Endothelial cell of umbilical vein (primary cell): ENCODE results near the gene EFCAB8. TPM values are rescaled to one million over a fixed set of nuclear protein-coding genes. Genes with fewer than 3 reads are reported as not detected.

Experiments
- BruUV-seq: library from RNA; stranded (reverse); fragments of 400-500 nt; replicated peaks from 2 replicates; lab custom pipeline; 2021; lab: Mats Ljungman, UMichigan
- CTCF ChIA-PET: fragments of 300-600, 350-600 bp; sonication (Branson Sonifier 250); formaldehyde crosslinking; loops from one replicate; lab custom pipeline; 2021; ENCODE audit warnings: antibody characterized with exemption, inconsistent platforms; lab: Charles Lee
- POLR2A ChIA-PET: fragments of 300-600, 350-600 bp; sonication (Branson Sonifier 250); formaldehyde crosslinking; loops from one replicate; lab custom pipeline; 2021; ENCODE audit warnings: antibody characterized with exemption, inconsistent platforms; lab: Charles Lee
- DNase-seq: peaks from one replicate; pipeline ENCODE4 v3.0.0-alpha.2; 2011; ENCODE audit warnings: low read depth, low spot score
- FAIRE-seq: peaks from 2 replicates; lab custom pipeline; 2011; peaks lifted over from hg19 to GRCh38; lab: Jason Lieb, UNC
- H2AFZ ChIP-seq: 2 replicates; pipeline ENCODE4 v1.6.0; 2012; ENCODE audit warnings: low read depth, low read length, control low read depth, inconsistent platforms
- H3K27ac ChIP-seq: 2 replicates; pipeline ENCODE4 v1.5.1; 2011; ENCODE audit warnings: low read depth, mild to moderate bottlenecking, control low read depth, low read length, moderate library complexity; ENCODE audit not compliant: insufficient read depth
- H3K27me3 ChIP-seq, 2 experiments: 2 replicates each; pipeline versions ENCODE4 v1.6.0 to v1.6.1; 2011; ENCODE audit warnings: low read length in 2 of 2, mixed read lengths in 1 of 2; ENCODE audit not compliant: control insufficient read depth in 2 of 2, insufficient read depth in 2 of 2
- H3K36me3 ChIP-seq, 2 experiments: 2 replicates in 1 of 2; 3 replicates in 1 of 2; pipeline ENCODE4 v1.5.1; 2011; ENCODE audit warnings: low read length in 2 of 2, mild to moderate bottlenecking in 1 of 2, moderate library complexity in 1 of 2; ENCODE audit not compliant: control insufficient read depth in 2 of 2, insufficient read depth in 2 of 2; ENCODE audit errors: extremely low read depth in 1 of 2
- H3K4me1 ChIP-seq: 3 replicates; pipeline ENCODE4 v1.5.1; 2011; ENCODE audit warnings: mild to moderate bottlenecking, low read length; ENCODE audit not compliant: control insufficient read depth, insufficient read depth; ENCODE audit errors: extremely low read depth
- H3K4me2 ChIP-seq: 2 replicates; pipeline ENCODE4 v1.6.1; 2011; ENCODE audit warnings: low read length, control low read depth, mixed read lengths; ENCODE audit not compliant: insufficient read depth
- H3K4me3 ChIP-seq, 3 experiments: fragments of 200-600 bp in 1 of 3; sonication (generic), shearing (Covaris generic) in 1 of 3; replicated peaks in 1 of 3; 2 replicates each; pipeline ENCODE4 v1.5.1; 2011 to 2016; ENCODE audit warnings: control low read depth in 3 of 3, low read length in 3 of 3, mild to moderate bottlenecking in 2 of 3, inconsistent platforms in 1 of 3, low read depth in 1 of 3, moderate library complexity in 1 of 3; ENCODE audit not compliant: insufficient read depth in 1 of 3
- H3K79me2 ChIP-seq: 2 replicates; pipeline ENCODE4 v1.6.0; 2012; ENCODE audit warnings: low read length, inconsistent platforms; ENCODE audit not compliant: control insufficient read depth, insufficient read depth
- H3K9ac ChIP-seq: replicated peaks from 2 replicates; pipeline ENCODE3; 2011; ENCODE audit warnings: low read length, control low read depth; ENCODE audit not compliant: insufficient read depth; ENCODE audit errors: extremely low read depth
- H3K9me1 ChIP-seq: replicated peaks from 3 replicates; pipeline ENCODE4 v1.6.0; 2011; ENCODE audit warnings: mild to moderate bottlenecking, low read length; ENCODE audit not compliant: control insufficient read depth, insufficient read depth; ENCODE audit errors: extremely low read depth
- H3K9me3 ChIP-seq: replicated peaks from 2 replicates; pipeline ENCODE4 v1.5.1; 2012; ENCODE audit warnings: low read length, inconsistent platforms; ENCODE audit not compliant: control insufficient read depth, insufficient read depth
- H4K20me1 ChIP-seq: replicated peaks from 2 replicates; pipeline ENCODE3; 2011; ENCODE audit warnings: mild to moderate bottlenecking, low read length; ENCODE audit not compliant: control insufficient read depth, insufficient read depth; ENCODE audit errors: extremely low read depth
- EZH2 ChIP-seq: IDR thresholded peaks from 2 replicates; pipeline ENCODE4 v1.6.1; 2012; ENCODE audit warnings: borderline replicate concordance, low read depth, mild to moderate bottlenecking, moderate library complexity, low read length, inconsistent platforms; ENCODE audit not compliant: severe bottlenecking
- FOS ChIP-seq: IDR thresholded peaks from 2 replicates; pipeline ENCODE4 v1.6.1; 2011; ENCODE audit warnings: mild to moderate bottlenecking, low read length, moderate library complexity, borderline replicate concordance; ENCODE audit not compliant: insufficient read depth
- GATA2 ChIP-seq: IDR thresholded peaks from 2 replicates; pipeline ENCODE4 v1.7.0; 2011; ENCODE audit warnings: low read depth, mild to moderate bottlenecking, moderate library complexity, mixed read lengths, low read length; ENCODE audit not compliant: insufficient read length, insufficient read depth
- JUN ChIP-seq: IDR thresholded peaks from 2 replicates; pipeline ENCODE4 v1.6.1; 2011; ENCODE audit warnings: borderline replicate concordance, low read depth; ENCODE audit not compliant: insufficient read length, insufficient read depth
- MYC ChIP-seq: IDR thresholded peaks from one replicate; pipeline ENCODE4 v1.6.1; 2011; ENCODE audit warnings: mild to moderate bottlenecking, low read depth, low read length
- POLR2A ChIP-seq: IDR thresholded peaks from 2 replicates; pipeline ENCODE4 v1.6.1; 2012; ENCODE audit warnings: low read depth, mild to moderate bottlenecking, control low read depth, low read length
- POLR2AphosphoS5 ChIP-seq: IDR thresholded peaks from 2 replicates; pipeline ENCODE4 v1.6.1; 2012; ENCODE audit warnings: low read depth, mild to moderate bottlenecking, control low read depth, low read length, moderate library complexity; ENCODE audit not compliant: insufficient read depth
- dilution Hi-C: fragments of 300-500 bp; cut with MboI; formaldehyde crosslinking; loops from one replicate; pipeline ENCODE4 v1.15.0; 2019; ENCODE audit warnings: low sequenced_read_pairs; ENCODE audit not compliant: extremely low pct_ligation_motif_present
- intact Hi-C: fragments of 100-400 bp; cut with micrococcal nuclease; formaldehyde crosslinking; loops from one replicate; pipeline ENCODE4 v1.10.0; 2022
- polyA plus RNA-seq, 4 experiments: library from polyadenylated mRNA; depleted of rRNA in 3 of 4; stranded (reverse) in 3 of 4; unstranded in 1 of 4; fragments of >200 nt; gene quantifications; 2 replicates each; pipeline versions ENCODE4 v1.2.1 to v1.2.3, GENCODE V29; 2011 to 2012; ENCODE audit warnings: missing spikeins in 1 of 4
- total RNA-seq: library from RNA; stranded (reverse); gene quantifications from 2 replicates; pipeline ENCODE4 v1.2.3, GENCODE V29; 2021
- TF ChIP-seq, protein P1 (sequence below): IDR thresholded peaks from 2 replicates; pipeline ENCODE4 v1.6.1; 2011; ENCODE audit not compliant: insufficient read depth, insufficient read length
- TF ChIP-seq, protein P2 (sequence below), 2 donors: IDR thresholded peaks; 1 replicate in 1 of 2; 2 replicates in 1 of 2; pipeline ENCODE4 v1.5.1; 2011; ENCODE audit warnings: low read length in 2 of 2, mild to moderate bottlenecking in 2 of 2, moderate library complexity in 2 of 2, control low read depth in 1 of 2, inconsistent platforms in 1 of 2, low read depth in 1 of 2; ENCODE audit not compliant: insufficient read depth in 1 of 2; ENCODE audit errors: extremely low read depth in 1 of 2

Gene EFCAB8
- total and polyA plus RNA-seq, 2 donors (not counting 3 experiments of a cell fraction or from before 2014, with no cell fraction given) = 0.01 to 0.31 TPM

DNA sequence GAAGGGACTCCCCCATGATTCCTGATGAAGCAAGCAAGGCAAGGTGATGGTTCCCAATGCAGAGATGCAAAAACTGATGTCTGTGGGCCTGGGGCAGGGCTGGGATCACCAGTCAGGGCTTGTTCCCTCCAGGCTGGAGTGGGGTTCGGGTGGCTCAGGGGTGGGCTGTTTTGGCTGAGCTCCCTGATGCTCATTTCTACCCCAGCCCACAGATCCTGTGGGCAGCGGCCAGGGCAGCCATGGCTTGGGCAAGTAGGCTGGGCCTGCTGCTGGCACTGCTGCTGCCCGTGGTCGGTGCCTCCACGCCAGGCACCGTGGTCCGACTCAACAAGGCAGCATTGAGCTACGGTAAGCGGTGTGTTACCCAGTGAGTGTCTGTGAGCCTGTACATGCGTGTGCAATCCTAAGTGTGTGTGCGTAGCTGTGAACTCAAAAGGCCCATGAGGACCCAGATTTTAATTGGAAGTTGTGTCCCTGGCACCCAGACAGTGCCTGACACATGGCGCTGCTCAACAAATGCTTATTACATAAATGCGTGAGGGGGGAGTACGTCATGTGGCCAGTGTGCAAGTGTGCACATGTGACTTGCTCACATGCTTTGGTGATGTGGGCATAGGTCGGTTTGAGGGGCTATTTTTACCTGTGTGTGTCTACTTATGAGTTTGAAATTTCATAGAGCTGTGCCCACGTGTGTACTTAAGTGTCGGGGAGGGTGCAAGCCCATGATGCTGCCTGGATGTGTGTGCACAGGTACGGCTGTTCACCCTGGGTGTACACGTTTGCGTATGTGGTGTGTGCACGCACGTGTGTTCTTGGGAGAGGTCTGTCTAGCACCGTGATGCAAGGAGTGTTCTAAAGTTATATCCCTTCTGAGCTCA, 149.9 kb downstream of the EFCAB8 start:
- POLR2A ChIA-PET = no interaction called here
- no peaks in the 10 kb centered on the region for H3K9me3 ChIP-seq
- FAIRE-seq (no peak), DNase-seq (no peak)
- H3K4me3 ChIP-seq = no peak overlapping the region
- CTCF ChIA-PET = interaction anchor here (1.0 kb wide), 1 partner anchor 106 kb away, joined by 3 read pairs; no protein-coding TSS in a partner anchor
- no peaks in the 10 kb centered on the region for H3K27me3 ChIP-seq
- no peaks in the 10 kb centered on the region for H3K4me1 ChIP-seq
- H3K4me2 ChIP-seq = no peak overlapping the region
- no peak overlapping the region for H3K27ac ChIP-seq
- H3K9ac ChIP-seq = no peak overlapping the region
- H3K79me2 ChIP-seq = no peaks in the 10 kb centered on the region
- no peak overlapping the region for H2AFZ ChIP-seq
- H3K36me3 ChIP-seq = no peaks in the 10 kb centered on the region
- H4K20me1 ChIP-seq = no peaks in the 10 kb centered on the region
- dilution Hi-C loops (no loop called here), intact Hi-C loops (loop anchor here (5.0 kb wide), 1 partner anchor 216 kb away; no protein-coding TSS in a partner anchor)
- BruUV-seq = no TSS peak
- TF ChIP-seq POLR2A = no peak
- TF ChIP-seq, protein P1, sequence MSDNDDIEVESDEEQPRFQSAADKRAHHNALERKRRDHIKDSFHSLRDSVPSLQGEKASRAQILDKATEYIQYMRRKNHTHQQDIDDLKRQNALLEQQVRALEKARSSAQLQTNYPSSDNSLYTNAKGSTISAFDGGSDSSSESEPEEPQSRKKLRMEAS = no peak
- TF ChIP-seq EZH2 = no peak
- TF ChIP-seq JUN = no peak
- TF ChIP-seq MYC = no peak
- TF ChIP-seq, protein P2, sequence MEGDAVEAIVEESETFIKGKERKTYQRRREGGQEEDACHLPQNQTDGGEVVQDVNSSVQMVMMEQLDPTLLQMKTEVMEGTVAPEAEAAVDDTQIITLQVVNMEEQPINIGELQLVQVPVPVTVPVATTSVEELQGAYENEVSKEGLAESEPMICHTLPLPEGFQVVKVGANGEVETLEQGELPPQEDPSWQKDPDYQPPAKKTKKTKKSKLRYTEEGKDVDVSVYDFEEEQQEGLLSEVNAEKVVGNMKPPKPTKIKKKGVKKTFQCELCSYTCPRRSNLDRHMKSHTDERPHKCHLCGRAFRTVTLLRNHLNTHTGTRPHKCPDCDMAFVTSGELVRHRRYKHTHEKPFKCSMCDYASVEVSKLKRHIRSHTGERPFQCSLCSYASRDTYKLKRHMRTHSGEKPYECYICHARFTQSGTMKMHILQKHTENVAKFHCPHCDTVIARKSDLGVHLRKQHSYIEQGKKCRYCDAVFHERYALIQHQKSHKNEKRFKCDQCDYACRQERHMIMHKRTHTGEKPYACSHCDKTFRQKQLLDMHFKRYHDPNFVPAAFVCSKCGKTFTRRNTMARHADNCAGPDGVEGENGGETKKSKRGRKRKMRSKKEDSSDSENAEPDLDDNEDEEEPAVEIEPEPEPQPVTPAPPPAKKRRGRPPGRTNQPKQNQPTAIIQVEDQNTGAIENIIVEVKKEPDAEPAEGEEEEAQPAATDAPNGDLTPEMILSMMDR (IDR thresholded peaks at IDR 0.05; ENCODE audit: extremely low read depth in 1 of 2, insufficient read depth in 1 of 2, low read depth in 1 of 2, low read length in 2 of 2) = no peak
- no peak for TF ChIP-seq POLR2AphosphoS5
- no peak for TF ChIP-seq GATA2
- TF ChIP-seq FOS = no peak
- no peaks in the 10 kb centered on the region for H3K9me1 ChIP-seq
